Stomach (tissue), 19 donors: Measurements from ENCODE around the gene BRD3. TPM values are rescaled to one million over a fixed set of nuclear protein-coding genes. Genes with fewer than 3 reads are reported as not detected.

ENCODE experiments used
- DNase-seq, 2 donors: peaks; one replicate each; pipeline versions ENCODE4 v3.0.0 to v3.0.0-alpha.2; 2013 to 2019
- H3K27ac ChIP-seq, 5 donors: fragments of 200-600 bp in 4 of 5; sonication (generic) in 4 of 5; one replicate each; pipeline ENCODE4 v1.5.1; 2013 to 2019; ENCODE audit warnings: mild to moderate bottlenecking in 1 of 5, moderate library complexity in 1 of 5
- H3K27me3 ChIP-seq, 3 donors: fragments of 200-600 bp; sonication (generic); one replicate each; pipeline ENCODE4 v1.5.1; 2017 to 2019; ENCODE audit warnings: mixed run types in 1 of 3
- H3K36me3 ChIP-seq, 4 donors: fragments of 200-600 bp; sonication (generic); 1 replicate in 3 of 4; 2 replicates in 1 of 4; pipeline ENCODE4 v1.5.1; 2016 to 2019
- H3K4me1 ChIP-seq, 4 donors: fragments of 200-600 bp; sonication (generic); one replicate each; pipeline ENCODE4 v1.5.1; 2016 to 2019
- H3K4me3 ChIP-seq, 4 donors: fragments of 200-600 bp; sonication (generic) in 3 of 4; one replicate each; pipeline ENCODE4 v1.5.1; 2016 to 2019; ENCODE audit warnings: mild to moderate bottlenecking in 1 of 4
- H3K9me3 ChIP-seq, 4 donors: fragments of 200-600 bp; sonication (generic); one replicate each; pipeline ENCODE4 v1.5.1; 2016 to 2019
- CTCF ChIP-seq, 7 experiments: fragments of 450-650 bp in 4 of 7; fragments of 200-600 bp in 3 of 7; sonication (generic) in 3 of 7; IDR thresholded peaks; one replicate each; pipeline ENCODE4 v1.5.1; 2016 to 2019; ENCODE audit warnings: antibody characterized with exemption in 7 of 7, control low read depth in 2 of 7, mild to moderate bottlenecking in 1 of 7
- EP300 ChIP-seq: sonication (generic); formaldehyde crosslinking; IDR thresholded peaks from one replicate; pipeline ENCODE4 v1.6.1; 2017; ENCODE audit warnings: antibody characterized with exemption
- POLR2A ChIP-seq, 4 donors: fragments of 450-650 bp; IDR thresholded peaks; one replicate each; pipeline ENCODE4 v1.6.1; 2016; ENCODE audit warnings: antibody characterized with exemption in 4 of 4, control low read depth in 2 of 4, mild to moderate bottlenecking in 1 of 4, moderate library complexity in 1 of 4
- POLR2AphosphoS5 ChIP-seq, 3 donors: sonication (generic); formaldehyde crosslinking; IDR thresholded peaks; one replicate each; pipeline ENCODE4 v1.6.1; 2016; ENCODE audit warnings: antibody characterized with exemption in 3 of 3
- WGBS, 5 donors: extraction: QIAGEN DNeasy Blood & Tissue Kit in 3 of 5; methylation state at CpG; one replicate each; pipeline versions ENCODE4 v1.1.5 to v1.1.7; 2013 to 2018; 5-methylcytosine and 5-hydroxymethylcytosine counted together
- intact Hi-C: fragments of 100-400 bp; cut with DNase I; formaldehyde crosslinking; loops from one replicate; pipeline ENCODE4 v1.15.1; 2023; ENCODE audit warnings: low total_unique reads
- long read RNA-seq, 10 donors: transcript quantifications; one replicate each; lab custom pipeline, GENCODE V29; 2026
- polyA plus RNA-seq, 3 donors: library from polyadenylated mRNA; stranded (reverse); fragments of 200-250 nt; gene quantifications; one replicate each; pipeline ENCODE4 v1.2.3, GENCODE V29; 2013
- total RNA-seq, 5 donors: library from RNA; depleted of rRNA; stranded (reverse); fragments of >200 nt; gene quantifications; one replicate each; pipeline versions ENCODE4 v1.1.0 to v1.2.3, GENCODE V29; 2014 to 2016
- donor health status: healthy with polysubstance abuse.
- donor health status: Bipolar disorder and iron deficiency.
- donor health status: healthy.

BRD3 gene
- total RNA-seq (10 to 100 TPM; 14.5 to 29.0 (median 22.6) TPM), polyA plus RNA-seq (1 to 10 TPM; 6.4 to 8.3 (median 7.9) TPM)
- long read RNA-seq, donor 1, partial matches to known transcripts: 16 of 16 reads
- long read RNA-seq, donor 1, other reads (novel, unspliced or antisense): 0 of 16 reads
- long read RNA-seq, donor 2, partial matches to known transcripts: 0 of 1 reads
- long read RNA-seq, donor 2, other reads (novel, unspliced or antisense): 0 of 1 reads
- long read RNA-seq, donor 3, full-length matches to known transcripts: 2 of 2 reads
- long read RNA-seq, donor 3, partial matches to known transcripts: 0 of 2 reads
- long read RNA-seq, donor 3, other reads (novel, unspliced or antisense): 0 of 2 reads
- long read RNA-seq, donor 4: 0 reads
- long read RNA-seq, donor 5: 0 reads
- long read RNA-seq, donor 6, full-length matches to known transcripts: 8 of 8 reads
- long read RNA-seq, donor 6, partial matches to known transcripts: 0 of 8 reads
- long read RNA-seq, donor 6, other reads (novel, unspliced or antisense): 0 of 8 reads
- long read RNA-seq, donor 7, partial matches to known transcripts: 19 of 20 reads
- long read RNA-seq, donor 7, other reads (novel, unspliced or antisense): 0 of 20 reads
- long read RNA-seq, donor 8: 0 reads
- long read RNA-seq, donor 9: 0 reads
- long read RNA-seq, donor 10, full-length matches to known transcripts: 1 of 1 reads
- long read RNA-seq, donor 10, partial matches to known transcripts: 0 of 1 reads
- long read RNA-seq, donor 10, other reads (novel, unspliced or antisense): 0 of 1 reads

- Histone ChIP-seq H3K27me3 (peaks cover 0 to 25% (median 0%) of the 10 kb centered on the region in 3 donors), H3K27ac (peak within 1 kb of the TSS; percentile 92 to 100 (median 98)), H3K4me3 (peak within 1 kb of the TSS; percentile 76 to 92 (median 86)), H3K4me1 (peaks cover 23 to 45% (median 44%) of the 10 kb centered on the region in 4 donors), H3K36me3 (no peaks in the 10 kb centered on the region), H3K9me3 (no peaks in the 10 kb centered on the region)
- intact Hi-C loops: no loop called here
- peak; percentile 32 to 87 (median 85) for TF ChIP-seq POLR2AphosphoS5 (IDR thresholded peaks at IDR 0.05)
- TF ChIP-seq POLR2A (IDR thresholded peaks at IDR 0.05): no peak
- TF ChIP-seq EP300: no peak
- TF ChIP-seq CTCF (IDR thresholded peaks at IDR 0.05): no peak
- peak; percentile 91 to 97 for DNase-seq
- WGBS, 5 donors: 0 to 1% (median 0%) methylated on average over 1 to 107 of the region's 131 CpGs
Measured at GRCh38 chr9:134067904-134068743, at the start of gene BRD3. Gene BRD3, minus strand, starts transcription at chr9:134068026. Its CDS starts 14,549 bp downstream, at chr9:134053477.

- TF ChIP-seq EP300: no peak
- no peak for TF ChIP-seq POLR2A (IDR thresholded peaks at IDR 0.05)
- no peak for TF ChIP-seq CTCF (IDR thresholded peaks at IDR 0.05)
- Histone ChIP-seq H3K9me3 (no peaks in the 10 kb centered on the region), H3K27me3 (no peaks in the 10 kb centered on the region), H3K4me3 (no peak overlapping the region), H3K4me1 (no peaks in the 10 kb centered on the region), H3K27ac (no peak overlapping the region), H3K36me3 (no peaks in the 10 kb centered on the region)
- 86 to 90% (median 88%) methylated on average over 6 of the region's 6 CpGs for WGBS, 5 donors
- intact Hi-C loops: no loop called here
- no peak for DNase-seq
Measured at GRCh38 chr9:134112561-134112960, 44.7 kb upstream of the BRD3 start.

- WGBS, 5 donors: 73 to 87% (median 80%) methylated on average over 9 of the region's 9 CpGs
- intact Hi-C loops: no loop called here
- Histone ChIP-seq H3K27ac (no peak overlapping the region), H3K36me3 (no peaks in the 10 kb centered on the region), H3K4me3 (no peak overlapping the region), H3K27me3 (peaks cover 0 to 5% (median 0%) of the 10 kb centered on the region in 3 donors), H3K9me3 (no peaks in the 10 kb centered on the region), H3K4me1 (no peaks in the 10 kb centered on the region)
- no peak for TF ChIP-seq EP300
- TF ChIP-seq POLR2AphosphoS5 (IDR thresholded peaks at IDR 0.05): no peak
- TF ChIP-seq POLR2A (IDR thresholded peaks at IDR 0.05): no peak
- TF ChIP-seq CTCF (IDR thresholded peaks at IDR 0.05): no peak
- DNase-seq: no peak
Measured at GRCh38 chr9:134111064-134111463, 43.2 kb upstream of the BRD3 start.
